Measurements from ENCODE around the gene OR8K3. TPM values are rescaled to one million over a fixed set of nuclear protein-coding genes. Genes with fewer than 3 reads are reported as not detected.

Gene OR8K3
- total RNA-seq = not detected
- long read RNA-seq = 0 reads

GRCh38 chr11:56314844-56315243 is at the start of gene OR8K3:
Gene OR8K3, plus strand, starts transcription at chr11:56315144. Its CDS starts 3,163 bp downstream, at chr11:56318307.
- no peak for ATAC-seq (ENCODE audit: poor library complexity)
- DNase-seq = no peak
- intact Hi-C loops (cut with DNase I) = no loop called here

- intact Hi-C loops (cut with DNase I) = no loop called here
- ATAC-seq (ENCODE audit: poor library complexity) (no peak), DNase-seq (no peak)
Measured at GRCh38 chr11:56271092-56271491, 43.9 kb upstream of the OR8K3 start.

- ATAC-seq (ENCODE audit: poor library complexity) (no peak), DNase-seq (no peak)
- intact Hi-C loops (cut with DNase I) = no loop called here
Measured at GRCh38 chr11:56273854-56274253, 41.1 kb upstream of the OR8K3 start, which contains the start of gene OR5T1. Gene OR5T1, plus strand, starts transcription at chr11:56274154. Its CDS starts 1,485 bp downstream, at chr11:56275639.

- DNase-seq (no peak), ATAC-seq (ENCODE audit: poor library complexity) (no peak)
- intact Hi-C loops (cut with DNase I) = no loop called here
Measured at GRCh38 chr11:56292154-56292553, 22.8 kb upstream of the OR8K3 start, which contains the start of gene OR8H1. Gene OR8H1, minus strand, starts transcription at chr11:56292254. Its CDS starts 1,192 bp downstream, at chr11:56291062.

- intact Hi-C loops (cut with DNase I) = no loop called here
- ATAC-seq (ENCODE audit: poor library complexity) (no peak), DNase-seq (no peak)
Measured at GRCh38 chr11:56296898-56297297, 18.0 kb upstream of the OR8K3 start.

- DNase-seq = no peak
- no peak for ATAC-seq (ENCODE audit: poor library complexity)
- intact Hi-C loops (cut with DNase I) = no loop called here
Measured at GRCh38 chr11:56307836-56308235, 7.1 kb upstream of the OR8K3 start.

- no peak for DNase-seq
- no peak for ATAC-seq (ENCODE audit: poor library complexity)
Measured at GRCh38 chr11:56331861-56332491, 17.0 kb downstream of the OR8K3 start.

GRCh38 chr11:56333156-56333555 is 18.2 kb downstream of the OR8K3 start:
- ATAC-seq (ENCODE audit: poor library complexity) (no peak), DNase-seq (no peak)
- intact Hi-C loops (cut with DNase I) = no loop called here

More at GRCh38 chr11:56331861-56332491, 17.0 kb downstream of the OR8K3 start:
- intact Hi-C loops (cut with DNase I) = no loop called here

GRCh38 chr11:56340289-56340688 is 25.3 kb downstream of the OR8K3 start:
- DNase-seq = no peak
- no peak for ATAC-seq (ENCODE audit: poor library complexity)
- intact Hi-C loops (cut with DNase I) = no loop called here

GRCh38 chr11:56345739-56346138 is 30.8 kb downstream of the OR8K3 start, which contains the start of gene OR8K1:
Gene OR8K1, plus strand, starts transcription at chr11:56346039. Its CDS starts 0 bp downstream, at chr11:56346039.
- DNase-seq (no peak), ATAC-seq (ENCODE audit: poor library complexity) (no peak)
- intact Hi-C loops (cut with DNase I) = no loop called here

- intact Hi-C loops (cut with DNase I) = no loop called here
- ATAC-seq (ENCODE audit: poor library complexity) = no peak
- DNase-seq = no peak
Measured at GRCh38 chr11:56353991-56354390, 39.0 kb downstream of the OR8K3 start, which contains the start of gene OR8J1. Gene OR8J1, plus strand, starts transcription at chr11:56354291. Its CDS starts 5,956 bp downstream, at chr11:56360247.

Other genes with a start within 250 kb of the OR8K3 start
- gene OR8I2, start 221.8 kb upstream of the OR8K3 start, total RNA-seq = not detected
- gene OR8H2, start 211.5 kb upstream of the OR8K3 start, total RNA-seq = not detected
- not detected for gene OR8H3, start 192.8 kb upstream of the OR8K3 start, total RNA-seq
- gene OR8J3, start 174.9 kb upstream of the OR8K3 start, total RNA-seq = not detected
- not detected for gene OR8K5, start 154.8 kb upstream of the OR8K3 start, total RNA-seq
- gene OR5J2, start 138.5 kb upstream of the OR8K3 start, total RNA-seq = not detected
- gene OR5T2, start 80.9 kb upstream of the OR8K3 start, total RNA-seq = not detected
- not detected for gene OR5T3, start 62.9 kb upstream of the OR8K3 start, total RNA-seq
- gene OR5T1, start 41.0 kb upstream of the OR8K3 start, total RNA-seq = not detected
- not detected for gene OR8H1, start 22.9 kb upstream of the OR8K3 start, total RNA-seq
- not detected for gene OR8K1, start 30.9 kb downstream of the OR8K3 start, total RNA-seq
- not detected for gene OR8J1, start 39.1 kb downstream of the OR8K3 start, total RNA-seq
- gene OR8U1, start 60.5 kb downstream of the OR8K3 start, total RNA-seq = not detected
- not detected for gene OR5AL1, start 97.6 kb downstream of the OR8K3 start, total RNA-seq
- not detected for gene OR5M3, start 158.2 kb downstream of the OR8K3 start, total RNA-seq
- not detected for gene OR5M8, start 176.2 kb downstream of the OR8K3 start, total RNA-seq
- not detected for gene OR5M11, start 228.1 kb downstream of the OR8K3 start, total RNA-seq

Data from Right ventricle myocardium superior (tissue), 1 donor.